GM23338 (cell line): ENCODE measurements around the gene DUSP8. TPM values are rescaled to one million over a fixed set of nuclear protein-coding genes. Genes with fewer than 3 reads are reported as not detected.

ENCODE experiments used
- ATAC-seq: fragments of 200-7000 bp; cut with Tn5 transposase; 3 replicates; pipeline ENCODE4 v1.9.1; 2020
- DNase-seq: peaks from one replicate; pipeline ENCODE4 v3.0.0-alpha.2; 2015; ENCODE audit warnings: low spot score
- H2AFZ ChIP-seq: fragments of 200-600 bp; sonication (generic); 2 replicates; pipeline ENCODE4 v1.8.0; 2016; ENCODE audit warnings: antibody characterized with exemption, mild to moderate bottlenecking, moderate library complexity
- H3F3A ChIP-seq: fragments of 200-600 bp; sonication (generic); replicated peaks from 2 replicates; pipeline ENCODE4 v1.8.0; 2017; ENCODE audit warnings: antibody characterized with exemption, mixed run types, low read depth
- H3K27ac ChIP-seq: fragments of 200-600 bp; sonication (generic); 2 replicates; pipeline ENCODE4 v1.6.1; 2016; ENCODE audit warnings: low read depth
- H3K27me3 ChIP-seq: fragments of 200-600 bp; sonication (generic); 2 replicates; pipeline ENCODE4 v1.8.0; 2016; ENCODE audit warnings: mild to moderate bottlenecking, mixed run types, moderate library complexity; ENCODE audit not compliant: insufficient read depth
- H3K36me3 ChIP-seq: fragments of 200-600 bp; sonication (generic); 2 replicates; pipeline ENCODE4 v1.8.0; 2016; ENCODE audit warnings: mild to moderate bottlenecking; ENCODE audit not compliant: insufficient read depth
- H3K4me1 ChIP-seq: fragments of 200-600 bp; sonication (generic); 2 replicates; pipeline ENCODE4 v1.8.0; 2016; ENCODE audit warnings: mild to moderate bottlenecking, moderate library complexity; ENCODE audit not compliant: insufficient read depth
- H3K4me2 ChIP-seq: fragments of 200-600 bp; sonication (generic); 2 replicates; pipeline ENCODE4 v1.7.1; 2017; ENCODE audit warnings: mixed run types
- H3K4me3 ChIP-seq: fragments of 200-600 bp; sonication (generic); 2 replicates; pipeline ENCODE4 v1.6.1; 2016; ENCODE audit warnings: mixed run types
- H3K79me2 ChIP-seq: fragments of 200-600 bp; sonication (generic); replicated peaks from 2 replicates; pipeline ENCODE4 v1.8.0; 2017; ENCODE audit warnings: mild to moderate bottlenecking; ENCODE audit not compliant: insufficient read depth
- H3K9me2 ChIP-seq: fragments of 200-600 bp; sonication (generic); 2 replicates; pipeline ENCODE4 v1.8.0; 2017; ENCODE audit not compliant: insufficient read depth
- H4K20me1 ChIP-seq: fragments of 200-600 bp; sonication (generic); replicated peaks from 2 replicates; pipeline ENCODE4 v1.8.0; 2017; ENCODE audit warnings: mild to moderate bottlenecking; ENCODE audit not compliant: insufficient read depth
- H3K27ac Mint-ChIP-seq: 2 replicates; pipeline ENCODE4 v1.8.0; 2020; ENCODE audit warnings: inconsistent platforms, mild to moderate bottlenecking, moderate library complexity, mixed read lengths
- H3K27me3 Mint-ChIP-seq: 3 replicates; pipeline ENCODE4 v1.8.0; 2022; ENCODE audit warnings: low read depth, mild to moderate bottlenecking, moderate library complexity, mixed read lengths, inconsistent platforms; ENCODE audit not compliant: insufficient read depth, poor library complexity
- H3K36me3 Mint-ChIP-seq: 3 replicates; pipeline ENCODE4 v1.8.0; 2021; ENCODE audit warnings: low read depth, mild to moderate bottlenecking, inconsistent platforms, moderate library complexity, mixed read lengths
- H3K4me1 Mint-ChIP-seq: 3 replicates; pipeline ENCODE4 v1.8.0; 2020; ENCODE audit warnings: mild to moderate bottlenecking, inconsistent platforms, mixed read lengths
- H3K4me3 Mint-ChIP-seq: 3 replicates; pipeline ENCODE4 v1.8.0; 2021; ENCODE audit warnings: moderate library complexity, mild to moderate bottlenecking, inconsistent platforms, mixed read lengths
- H3K9me3 Mint-ChIP-seq: 3 replicates; pipeline ENCODE4 v1.8.0; 2020; ENCODE audit warnings: moderate library complexity, mild to moderate bottlenecking, inconsistent platforms, mixed read lengths
- EZH2 ChIP-seq: fragments of 200-600 bp; sonication (generic); IDR thresholded peaks from one replicate; pipeline ENCODE4 v1.8.0; 2017; ENCODE audit warnings: antibody characterized with exemption, mild to moderate bottlenecking, low read depth; ENCODE audit not compliant: unreplicated experiment
- EZH2phosphoT487 ChIP-seq: fragments of 200-600 bp; sonication (generic); IDR thresholded peaks from one replicate; pipeline ENCODE4 v1.8.1; 2018; ENCODE audit warnings: antibody characterized with exemption; ENCODE audit not compliant: unreplicated experiment
- JUNB ChIP-seq: IDR thresholded peaks from one replicate; pipeline ENCODE4 v1.6.1; 2016; ENCODE audit warnings: antibody characterized with exemption; ENCODE audit not compliant: unreplicated experiment
- NANOG ChIP-seq: IDR thresholded peaks from 2 replicates; pipeline ENCODE4 v1.6.1; 2016; ENCODE audit warnings: antibody characterized with exemption, borderline replicate concordance
- POLR2AphosphoS5 ChIP-seq: IDR thresholded peaks from 2 replicates; pipeline ENCODE4 v1.6.1; 2016; ENCODE audit warnings: antibody characterized with exemption, low read depth
- STAT1 ChIP-seq: IDR thresholded peaks from one replicate; pipeline ENCODE4 v1.6.1; 2016; ENCODE audit warnings: antibody characterized with exemption; ENCODE audit not compliant: unreplicated experiment
- ZNF114 ChIP-seq: fragments of 250-450 bp; sonication (Bioruptor Pico); IDR thresholded peaks from 2 replicates; pipeline ENCODE4 v1.5.0; 2020; ENCODE audit warnings: mild to moderate bottlenecking, moderate library complexity
- ZNF331 ChIP-seq: fragments of 250-450 bp; sonication (Bioruptor Pico); IDR thresholded peaks from 2 replicates; pipeline ENCODE4 v1.5.0; 2020; ENCODE audit warnings: low read depth, mild to moderate bottlenecking, moderate library complexity
- polyA plus RNA-seq: library from polyadenylated mRNA; unstranded; fragments of >200 nt; fragmentation: Nextera tagmentation; extraction: Ambion mirVana; gene quantifications from 2 replicates; pipeline ENCODE4 v1.2.1, GENCODE V29; 2016
- total RNA-seq: library from RNA; depleted of rRNA; stranded (reverse); fragments of >200 nt; shearing (Covaris generic); gene quantifications from 2 replicates; pipeline ENCODE4 v1.2.3, GENCODE V29; 2014
- TF ChIP-seq, protein P1 (sequence below), 2 experiments: fragments of 200-600 bp in 1 of 2; sonication (generic) in 1 of 2; conservative IDR thresholded peaks; 2 replicates each; pipeline versions ENCODE4 v1.5.1 to v1.6.1; 2016 to 2017; ENCODE audit warnings: antibody characterized with exemption in 2 of 2, low read depth in 2 of 2, mild to moderate bottlenecking in 2 of 2, moderate library complexity in 1 of 2
- TF ChIP-seq, protein P2 (sequence below): fragments of 250-450 bp; sonication (Bioruptor Pico); IDR thresholded peaks from 2 replicates; pipeline ENCODE4 v1.5.0; 2020; ENCODE audit warnings: mild to moderate bottlenecking, moderate library complexity

The DUSP8 gene
- total and polyA plus RNA-seq, 2 experiments from 2014 or later: 1.1 TPM

DNA sequence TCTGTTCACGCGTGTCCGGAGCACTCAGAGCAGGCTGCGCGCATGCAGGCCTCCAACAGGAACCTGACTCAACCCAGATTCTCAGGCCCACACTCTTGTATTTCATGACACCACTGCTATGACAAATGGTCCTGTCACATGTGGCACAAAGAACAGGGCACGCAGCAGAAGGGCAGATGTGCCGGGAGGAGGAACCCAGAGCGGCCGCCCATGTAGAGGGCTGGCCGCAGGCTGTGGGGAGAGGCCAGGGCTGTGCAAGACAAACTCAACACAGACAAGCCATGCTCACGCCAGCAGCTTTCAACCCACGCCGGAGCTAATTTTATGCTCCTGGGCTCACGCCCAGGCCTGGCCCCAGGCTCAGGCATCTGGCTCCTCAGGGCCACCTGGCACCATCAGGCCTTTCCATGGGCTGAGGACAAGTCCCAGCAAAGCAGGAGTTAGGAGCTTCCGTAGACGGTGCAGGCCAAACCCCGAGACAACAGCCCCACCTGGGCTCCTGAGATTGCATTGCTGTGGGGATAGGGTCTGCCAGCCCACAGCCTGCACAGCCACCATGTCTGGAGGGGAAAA, 40.0 kb downstream of the DUSP8 start:
- H3K4me3 Mint-ChIP-seq: no peak overlapping the region
- H3K9me3 Mint-ChIP-seq: no peaks in the 10 kb centered on the region
- H3K27me3 Mint-ChIP-seq: peaks cover 3% of the 10 kb centered on the region
- no peaks in the 10 kb centered on the region for H3K36me3 ChIP-seq
- no peak overlapping the region for H3K27ac ChIP-seq
- H3K9me2 ChIP-seq: no peaks in the 10 kb centered on the region
- H3K4me2 ChIP-seq: no peak overlapping the region
- no peaks in the 10 kb centered on the region for H3F3A ChIP-seq
- no peak overlapping the region for H2AFZ ChIP-seq
- no peaks in the 10 kb centered on the region; the same call in 2 of the 3 replicates for H3K4me1 Mint-ChIP-seq
- no peak for TF ChIP-seq POLR2AphosphoS5
- TF ChIP-seq, protein P1, sequence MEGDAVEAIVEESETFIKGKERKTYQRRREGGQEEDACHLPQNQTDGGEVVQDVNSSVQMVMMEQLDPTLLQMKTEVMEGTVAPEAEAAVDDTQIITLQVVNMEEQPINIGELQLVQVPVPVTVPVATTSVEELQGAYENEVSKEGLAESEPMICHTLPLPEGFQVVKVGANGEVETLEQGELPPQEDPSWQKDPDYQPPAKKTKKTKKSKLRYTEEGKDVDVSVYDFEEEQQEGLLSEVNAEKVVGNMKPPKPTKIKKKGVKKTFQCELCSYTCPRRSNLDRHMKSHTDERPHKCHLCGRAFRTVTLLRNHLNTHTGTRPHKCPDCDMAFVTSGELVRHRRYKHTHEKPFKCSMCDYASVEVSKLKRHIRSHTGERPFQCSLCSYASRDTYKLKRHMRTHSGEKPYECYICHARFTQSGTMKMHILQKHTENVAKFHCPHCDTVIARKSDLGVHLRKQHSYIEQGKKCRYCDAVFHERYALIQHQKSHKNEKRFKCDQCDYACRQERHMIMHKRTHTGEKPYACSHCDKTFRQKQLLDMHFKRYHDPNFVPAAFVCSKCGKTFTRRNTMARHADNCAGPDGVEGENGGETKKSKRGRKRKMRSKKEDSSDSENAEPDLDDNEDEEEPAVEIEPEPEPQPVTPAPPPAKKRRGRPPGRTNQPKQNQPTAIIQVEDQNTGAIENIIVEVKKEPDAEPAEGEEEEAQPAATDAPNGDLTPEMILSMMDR (conservative IDR thresholded peaks at IDR 0.05; ENCODE audit: low read depth in 2 of 2): no peak
- no peak for TF ChIP-seq ZNF114 (CRISPR knock-in tag)
- TF ChIP-seq EZH2: no peak
- no peak for TF ChIP-seq JUNB
- TF ChIP-seq, protein P2, sequence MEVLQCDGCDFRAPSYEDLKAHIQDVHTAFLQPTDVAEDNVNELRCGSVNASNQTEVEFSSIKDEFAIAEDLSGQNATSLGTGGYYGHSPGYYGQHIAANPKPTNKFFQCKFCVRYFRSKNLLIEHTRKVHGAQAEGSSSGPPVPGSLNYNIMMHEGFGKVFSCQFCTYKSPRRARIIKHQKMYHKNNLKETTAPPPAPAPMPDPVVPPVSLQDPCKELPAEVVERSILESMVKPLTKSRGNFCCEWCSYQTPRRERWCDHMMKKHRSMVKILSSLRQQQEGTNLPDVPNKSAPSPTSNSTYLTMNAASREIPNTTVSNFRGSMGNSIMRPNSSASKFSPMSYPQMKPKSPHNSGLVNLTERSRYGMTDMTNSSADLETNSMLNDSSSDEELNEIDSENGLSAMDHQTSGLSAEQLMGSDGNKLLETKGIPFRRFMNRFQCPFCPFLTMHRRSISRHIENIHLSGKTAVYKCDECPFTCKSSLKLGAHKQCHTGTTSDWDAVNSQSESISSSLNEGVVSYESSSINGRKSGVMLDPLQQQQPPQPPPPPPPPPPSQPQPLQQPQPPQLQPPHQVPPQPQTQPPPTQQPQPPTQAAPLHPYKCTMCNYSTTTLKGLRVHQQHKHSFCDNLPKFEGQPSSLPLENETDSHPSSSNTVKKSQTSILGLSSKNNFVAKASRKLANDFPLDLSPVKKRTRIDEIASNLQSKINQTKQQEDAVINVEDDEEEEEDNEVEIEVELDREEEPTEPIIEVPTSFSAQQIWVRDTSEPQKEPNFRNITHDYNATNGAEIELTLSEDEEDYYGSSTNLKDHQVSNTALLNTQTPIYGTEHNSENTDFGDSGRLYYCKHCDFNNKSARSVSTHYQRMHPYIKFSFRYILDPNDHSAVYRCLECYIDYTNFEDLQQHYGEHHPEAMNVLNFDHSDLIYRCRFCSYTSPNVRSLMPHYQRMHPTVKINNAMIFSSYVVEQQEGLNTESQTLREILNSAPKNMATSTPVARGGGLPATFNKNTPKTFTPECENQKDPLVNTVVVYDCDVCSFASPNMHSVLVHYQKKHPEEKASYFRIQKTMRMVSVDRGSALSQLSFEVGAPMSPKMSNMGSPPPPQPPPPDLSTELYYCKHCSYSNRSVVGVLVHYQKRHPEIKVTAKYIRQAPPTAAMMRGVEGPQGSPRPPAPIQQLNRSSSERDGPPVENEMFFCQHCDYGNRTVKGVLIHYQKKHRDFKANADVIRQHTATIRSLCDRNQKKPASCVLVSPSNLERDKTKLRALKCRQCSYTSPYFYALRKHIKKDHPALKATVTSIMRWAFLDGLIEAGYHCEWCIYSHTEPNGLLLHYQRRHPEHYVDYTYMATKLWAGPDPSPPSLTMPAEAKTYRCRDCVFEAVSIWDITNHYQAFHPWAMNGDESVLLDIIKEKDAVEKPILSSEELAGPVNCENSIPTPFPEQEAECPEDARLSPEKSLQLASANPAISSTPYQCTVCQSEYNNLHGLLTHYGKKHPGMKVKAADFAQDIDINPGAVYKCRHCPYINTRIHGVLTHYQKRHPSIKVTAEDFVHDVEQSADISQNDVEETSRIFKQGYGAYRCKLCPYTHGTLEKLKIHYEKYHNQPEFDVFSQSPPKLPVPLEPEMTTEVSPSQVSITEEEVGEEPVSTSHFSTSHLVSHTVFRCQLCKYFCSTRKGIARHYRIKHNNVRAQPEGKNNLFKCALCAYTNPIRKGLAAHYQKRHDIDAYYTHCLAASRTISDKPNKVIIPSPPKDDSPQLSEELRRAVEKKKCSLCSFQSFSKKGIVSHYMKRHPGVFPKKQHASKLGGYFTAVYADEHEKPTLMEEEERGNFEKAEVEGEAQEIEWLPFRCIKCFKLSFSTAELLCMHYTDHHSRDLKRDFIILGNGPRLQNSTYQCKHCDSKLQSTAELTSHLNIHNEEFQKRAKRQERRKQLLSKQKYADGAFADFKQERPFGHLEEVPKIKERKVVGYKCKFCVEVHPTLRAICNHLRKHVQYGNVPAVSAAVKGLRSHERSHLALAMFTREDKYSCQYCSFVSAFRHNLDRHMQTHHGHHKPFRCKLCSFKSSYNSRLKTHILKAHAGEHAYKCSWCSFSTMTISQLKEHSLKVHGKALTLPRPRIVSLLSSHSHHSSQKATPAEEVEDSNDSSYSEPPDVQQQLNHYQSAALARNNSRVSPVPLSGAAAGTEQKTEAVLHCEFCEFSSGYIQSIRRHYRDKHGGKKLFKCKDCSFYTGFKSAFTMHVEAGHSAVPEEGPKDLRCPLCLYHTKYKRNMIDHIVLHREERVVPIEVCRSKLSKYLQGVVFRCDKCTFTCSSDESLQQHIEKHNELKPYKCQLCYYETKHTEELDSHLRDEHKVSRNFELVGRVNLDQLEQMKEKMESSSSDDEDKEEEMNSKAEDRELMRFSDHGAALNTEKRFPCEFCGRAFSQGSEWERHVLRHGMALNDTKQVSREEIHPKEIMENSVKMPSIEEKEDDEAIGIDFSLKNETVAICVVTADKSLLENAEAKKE (CRISPR knock-in tag): no peak
- TF ChIP-seq NANOG: no peak
- TF ChIP-seq EZH2phosphoT487: no peak
- TF ChIP-seq STAT1: no peak
- no peak for TF ChIP-seq ZNF331 (CRISPR knock-in tag)
- no peaks in the 10 kb centered on the region for H3K4me1 ChIP-seq
- H3K36me3 Mint-ChIP-seq: no peaks in the 10 kb centered on the region
- H3K27ac Mint-ChIP-seq: peak overlapping the region; percentile 24; the same call in 1 of the 2 replicates
- ATAC-seq (no peak), DNase-seq (no peak)
- peaks cover 14% of the 10 kb centered on the region for H4K20me1 ChIP-seq
- no peak overlapping the region for H3K4me3 ChIP-seq
- H3K27me3 ChIP-seq: no peaks in the 10 kb centered on the region
- peaks cover 78% of the 10 kb centered on the region for H3K79me2 ChIP-seq
